BJ (cell line): ENCODE results near the gene FMC1. TPM values are rescaled to one million over a fixed set of nuclear protein-coding genes. Genes with fewer than 3 reads are reported as not detected.

Experiments used
- CTCF ChIA-PET: fragments of 350-600 bp; formaldehyde crosslinking; extraction: SDS; loops from one replicate; lab custom pipeline; 2021; ENCODE audit warnings: antibody characterized with exemption, inconsistent platforms; lab: Yijun Ruan, JAX
- POLR2A ChIA-PET: fragments of 300-600 bp; sonication (Branson Sonifier 250); formaldehyde crosslinking; extraction: SDS; loops from one replicate; lab custom pipeline; 2021; ENCODE audit warnings: antibody characterized with exemption; lab: Charles Lee
- DNase-seq: peaks from one replicate; pipeline ENCODE4 v3.0.0-alpha.2; 2011; ENCODE audit warnings: low read depth
- H3K27me3 ChIP-seq: 2 replicates; pipeline ENCODE4 v1.6.0; 2011; ENCODE audit warnings: low read length; ENCODE audit not compliant: control insufficient read depth, insufficient read depth
- H3K36me3 ChIP-seq: 2 replicates; pipeline ENCODE4 v1.5.1; 2011; ENCODE audit warnings: low read length; ENCODE audit not compliant: control insufficient read depth, insufficient read depth
- H3K4me3 ChIP-seq: 2 replicates; pipeline ENCODE4 v1.5.1; 2011; ENCODE audit warnings: low read depth, mild to moderate bottlenecking, control low read depth, low read length
- polyA plus RNA-seq: library from polyadenylated mRNA; depleted of rRNA; stranded (reverse); fragments of >200 nt; gene quantifications from 2 replicates; pipeline ENCODE4 v1.2.3, GENCODE V29; 2011; rRNA removed
- small RNA-seq: library from RNA; depleted of rRNA; stranded (forward); fragments of <200 nt; gene quantifications from one replicate; pipeline ENCODE3, GENCODE V24; 2012; ENCODE audit warnings: low replicate concordance, low read depth; ENCODE audit not compliant: insufficient read length
- TF ChIP-seq, protein P1 (sequence below): IDR thresholded peaks from 2 replicates; pipeline ENCODE4 v1.5.1; 2011; ENCODE audit warnings: low read depth, mild to moderate bottlenecking, control low read depth, inconsistent platforms, low read length, moderate library complexity; ENCODE audit not compliant: insufficient read depth

The FMC1 gene
- polyA plus RNA-seq, 1 experiment = 12.1 TPM

DNA sequence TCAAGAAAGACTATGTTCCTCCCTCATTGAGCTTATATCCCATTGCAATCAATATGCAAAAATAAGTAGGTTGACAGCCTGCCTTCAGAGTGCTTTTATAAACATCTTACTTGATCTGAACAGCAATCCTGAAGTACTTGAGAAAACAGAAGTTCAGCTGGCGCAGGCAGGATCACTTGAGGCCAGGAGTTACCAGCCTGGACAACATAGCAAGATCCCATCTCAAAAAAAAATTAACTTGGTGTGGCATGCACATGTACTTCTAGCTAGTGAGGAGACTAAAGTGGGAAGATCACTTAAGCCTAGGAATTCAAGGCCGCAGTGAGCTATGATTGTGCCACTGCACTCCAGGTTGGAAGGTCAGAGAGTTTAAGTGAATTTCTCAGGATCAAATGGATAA, 48.6 kb downstream of the FMC1 start:
- ChIA-PET CTCF (no interaction called here), POLR2A (no interaction called here)
- Histone ChIP-seq H3K36me3 (peaks cover 4% of the 10 kb centered on the region; the same call in 1 of the 2 replicates), H3K4me3 (no peak overlapping the region), H3K27me3 (no peaks in the 10 kb centered on the region)
- TF ChIP-seq, protein P1, sequence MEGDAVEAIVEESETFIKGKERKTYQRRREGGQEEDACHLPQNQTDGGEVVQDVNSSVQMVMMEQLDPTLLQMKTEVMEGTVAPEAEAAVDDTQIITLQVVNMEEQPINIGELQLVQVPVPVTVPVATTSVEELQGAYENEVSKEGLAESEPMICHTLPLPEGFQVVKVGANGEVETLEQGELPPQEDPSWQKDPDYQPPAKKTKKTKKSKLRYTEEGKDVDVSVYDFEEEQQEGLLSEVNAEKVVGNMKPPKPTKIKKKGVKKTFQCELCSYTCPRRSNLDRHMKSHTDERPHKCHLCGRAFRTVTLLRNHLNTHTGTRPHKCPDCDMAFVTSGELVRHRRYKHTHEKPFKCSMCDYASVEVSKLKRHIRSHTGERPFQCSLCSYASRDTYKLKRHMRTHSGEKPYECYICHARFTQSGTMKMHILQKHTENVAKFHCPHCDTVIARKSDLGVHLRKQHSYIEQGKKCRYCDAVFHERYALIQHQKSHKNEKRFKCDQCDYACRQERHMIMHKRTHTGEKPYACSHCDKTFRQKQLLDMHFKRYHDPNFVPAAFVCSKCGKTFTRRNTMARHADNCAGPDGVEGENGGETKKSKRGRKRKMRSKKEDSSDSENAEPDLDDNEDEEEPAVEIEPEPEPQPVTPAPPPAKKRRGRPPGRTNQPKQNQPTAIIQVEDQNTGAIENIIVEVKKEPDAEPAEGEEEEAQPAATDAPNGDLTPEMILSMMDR = no peak
- DNase-seq = no peak

DNA sequence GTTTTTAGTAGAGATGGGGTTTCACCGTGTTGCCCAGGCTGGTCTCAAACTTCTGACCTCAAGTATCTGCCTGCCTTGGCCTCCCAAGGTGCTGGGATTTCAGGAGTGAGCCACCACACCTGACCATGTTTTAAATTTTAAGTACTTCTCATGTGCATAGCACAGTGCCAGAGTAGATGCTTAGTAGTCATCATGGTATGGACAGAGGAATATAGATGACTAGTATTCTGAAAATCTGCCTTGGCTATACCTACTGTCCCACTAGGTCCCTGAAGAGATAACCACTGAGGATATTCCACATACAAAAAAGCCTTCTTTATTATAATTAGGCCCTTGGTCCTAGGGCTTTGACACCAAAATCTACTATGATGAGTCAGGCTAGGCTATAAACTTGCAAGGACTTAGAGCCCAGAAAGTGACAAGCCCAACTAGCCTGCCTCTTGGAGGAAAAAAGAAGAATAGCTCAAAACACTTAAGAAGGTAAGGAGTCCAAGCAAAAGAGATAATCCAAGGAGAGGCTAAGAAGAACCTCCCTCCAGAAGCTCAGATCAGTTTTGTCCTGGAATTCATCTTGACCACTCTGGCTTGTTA, 52.6 kb downstream of the FMC1 start:
- ChIA-PET CTCF (interaction anchor here (0.6 to 0.9 kb wide), 2 partner anchors 12 to 41 kb away, joined by 3 read pairs; no protein-coding TSS in a partner anchor), POLR2A (no interaction called here)
- DNase-seq = no peak
- H3K36me3 ChIP-seq = no peaks in the 10 kb centered on the region
- TF ChIP-seq, protein P1 = no peak
- no peak overlapping the region for H3K4me3 ChIP-seq
- H3K27me3 ChIP-seq = no peaks in the 10 kb centered on the region

GRCh38 chr7:139394540-139394939, 53.4 kb downstream of the FMC1 start:
- CTCF ChIA-PET = no interaction called here
- POLR2A ChIA-PET = interaction anchor here (0.6 kb wide), 1 partner anchor 1003 kb away, joined by 6 read pairs; no protein-coding TSS in a partner anchor

More at GRCh38 chr7:139394540-139394939, 53.4 kb downstream of the FMC1 start:
- TF ChIP-seq, protein P1 = no peak
- no peak overlapping the region for H3K4me3 ChIP-seq
- no peaks in the 10 kb centered on the region for H3K27me3 ChIP-seq
- H3K36me3 ChIP-seq = no peaks in the 10 kb centered on the region
- DNase-seq = no peak

Small RNAs within 50 kb of the gene (small RNA-seq; reads per million reads assigned to genes)
- gene RNU6-206P = not detected

Other genes starting within 250 kb of the FMC1 start
- gene ZC3HAV1, start 231.6 kb upstream of the FMC1 start, polyA plus RNA-seq = 21.7 and 24.5 TPM in 2 replicates
- 1.8 and 3.1 TPM in 2 replicates for gene UBN2, start 110.1 kb upstream of the FMC1 start, polyA plus RNA-seq
- gene LUC7L2, start 18.6 kb downstream of the FMC1 start, polyA plus RNA-seq = 22.3 and 34.9 TPM in 2 replicates
- 0.02 TPM in 1 of 2 replicates, not detected in the other for gene KLRG2, start 142.3 kb downstream of the FMC1 start, polyA plus RNA-seq
- gene CLEC2L, start 182.3 kb downstream of the FMC1 start, polyA plus RNA-seq = not detected in 2 replicates